Hepatocyte (in vitro differentiated cells): ENCODE results near the gene CCSER2. TPM values are rescaled to one million over a fixed set of nuclear protein-coding genes. Genes with fewer than 3 reads are reported as not detected.

ENCODE experiments used
- DNase-seq: peaks from one replicate; pipeline ENCODE4 v3.0.0-alpha.2; 2016; ENCODE audit warnings: low spot score
- H2AFZ ChIP-seq: fragments of 200-600 bp; sonication (generic); 2 replicates; pipeline ENCODE4 v1.6.0; 2016; ENCODE audit warnings: antibody characterized with exemption, mild to moderate bottlenecking
- H3K27ac ChIP-seq: fragments of 200-600 bp; sonication (generic); 2 replicates; pipeline ENCODE4 v1.5.1; 2016; ENCODE audit warnings: mild to moderate bottlenecking
- H3K27me3 ChIP-seq: fragments of 200-600 bp; sonication (generic); 2 replicates; pipeline ENCODE4 v1.6.1; 2016
- H3K36me3 ChIP-seq: fragments of 200-600 bp; sonication (generic); replicated peaks from 2 replicates; pipeline ENCODE4 v1.5.1; 2016; ENCODE audit warnings: low read depth; ENCODE audit not compliant: insufficient read depth
- H3K4me1 ChIP-seq: fragments of 200-600 bp; sonication (generic); 2 replicates; pipeline ENCODE4 v1.5.1; 2016; ENCODE audit warnings: mild to moderate bottlenecking, moderate library complexity; ENCODE audit not compliant: insufficient read depth
- H3K4me2 ChIP-seq: fragments of 200-600 bp; sonication (generic); 2 replicates; pipeline ENCODE4 v1.6.0; 2016
- H3K4me3 ChIP-seq: fragments of 200-600 bp; sonication (generic); 2 replicates; pipeline ENCODE4 v1.5.1; 2016; ENCODE audit warnings: mild to moderate bottlenecking
- H3K79me2 ChIP-seq: fragments of 200-600 bp; sonication (generic); 2 replicates; pipeline ENCODE4 v1.6.0; 2017; ENCODE audit warnings: mild to moderate bottlenecking
- H3K9me2 ChIP-seq: fragments of 200-600 bp; sonication (generic); replicated peaks from 2 replicates; pipeline ENCODE4 v1.6.0; 2017; ENCODE audit warnings: mild to moderate bottlenecking; ENCODE audit not compliant: insufficient read depth
- H3K9me3 ChIP-seq: fragments of 200-600 bp; sonication (generic); 2 replicates; pipeline ENCODE4 v1.5.1; 2016; ENCODE audit warnings: low read depth, mild to moderate bottlenecking
- H4K20me1 ChIP-seq: fragments of 200-600 bp; sonication (generic); 2 replicates; pipeline ENCODE4 v1.6.0; 2016; ENCODE audit warnings: mild to moderate bottlenecking; ENCODE audit not compliant: insufficient read depth, poor library complexity, severe bottlenecking
- EZH2 ChIP-seq: fragments of 200-600 bp; sonication (generic); IDR thresholded peaks from 2 replicates; pipeline ENCODE4 v1.6.1; 2016; ENCODE audit warnings: antibody characterized with exemption, mild to moderate bottlenecking, borderline replicate concordance
- EZH2phosphoT487 ChIP-seq: fragments of 200-600 bp; sonication (generic); IDR thresholded peaks from one replicate; pipeline ENCODE4 v1.6.1; 2018; ENCODE audit warnings: antibody characterized with exemption, mild to moderate bottlenecking, low read depth, moderate library complexity; ENCODE audit not compliant: unreplicated experiment, severe bottlenecking
- WGBS: methylation state at CpG from one replicate; pipeline ENCODE4 v1.1.6; 2016; ENCODE audit warnings: low lambda C conversion rate; ENCODE audit errors: missing lambda C conversion rate; 5-methylcytosine and 5-hydroxymethylcytosine counted together
- polyA plus RNA-seq: library from polyadenylated mRNA; unstranded; fragments of >200 nt; fragmentation: Nextera tagmentation; extraction: Ambion mirVana; gene quantifications from 2 replicates; pipeline ENCODE4 v1.2.1, GENCODE V29; 2016
- total RNA-seq: library from RNA; depleted of rRNA; stranded (reverse); fragments of >200 nt; gene quantifications from 2 replicates; pipeline ENCODE4 v1.2.3, GENCODE V29; 2014
- TF ChIP-seq, protein P1 (sequence below): fragments of 200-600 bp; sonication (generic); IDR thresholded peaks from 2 replicates; pipeline ENCODE4 v1.5.1; 2016; ENCODE audit warnings: antibody characterized with exemption, mild to moderate bottlenecking; ENCODE audit not compliant: poor library complexity

CCSER2 gene
- total and polyA plus RNA-seq, 2 experiments from 2014 or later = 36.5 to 39.7 TPM

DNA sequence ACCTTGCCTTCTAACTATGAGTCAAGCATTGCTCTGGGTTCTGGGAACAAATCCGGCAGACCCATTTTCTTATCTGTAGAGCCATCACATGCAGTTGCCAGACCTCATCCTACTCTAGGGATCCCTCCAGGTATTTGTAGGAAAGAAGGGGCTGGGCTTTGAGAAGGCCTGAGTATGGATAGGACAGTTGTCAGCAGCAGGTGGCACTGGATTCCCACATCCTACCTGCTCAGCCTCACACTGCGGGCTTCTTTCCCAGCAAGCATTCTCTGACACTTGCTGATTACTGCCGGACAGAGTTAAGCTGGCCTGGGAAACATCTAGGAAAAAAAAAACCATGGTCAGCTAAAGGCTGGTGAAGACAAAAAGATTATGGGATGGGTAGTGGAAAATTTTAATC is 224.1 kb downstream of the CCSER2 start:
- WGBS = 49% methylated on average over 3 of the region's 3 CpGs
- Histone ChIP-seq H3K27me3 (peaks cover 22% of the 10 kb centered on the region), H3K27ac (no peak overlapping the region), H3K4me1 (no peaks in the 10 kb centered on the region), H3K79me2 (no peaks in the 10 kb centered on the region), H3K9me3 (no peaks in the 10 kb centered on the region), H3K36me3 (no peaks in the 10 kb centered on the region), H3K4me3 (no peak overlapping the region), H3K9me2 (no peaks in the 10 kb centered on the region), H2AFZ (no peak overlapping the region), H3K4me2 (no peak overlapping the region), H4K20me1 (no peaks in the 10 kb centered on the region)
- DNase-seq = no peak
- no peak for TF ChIP-seq EZH2
- TF ChIP-seq, protein P1, sequence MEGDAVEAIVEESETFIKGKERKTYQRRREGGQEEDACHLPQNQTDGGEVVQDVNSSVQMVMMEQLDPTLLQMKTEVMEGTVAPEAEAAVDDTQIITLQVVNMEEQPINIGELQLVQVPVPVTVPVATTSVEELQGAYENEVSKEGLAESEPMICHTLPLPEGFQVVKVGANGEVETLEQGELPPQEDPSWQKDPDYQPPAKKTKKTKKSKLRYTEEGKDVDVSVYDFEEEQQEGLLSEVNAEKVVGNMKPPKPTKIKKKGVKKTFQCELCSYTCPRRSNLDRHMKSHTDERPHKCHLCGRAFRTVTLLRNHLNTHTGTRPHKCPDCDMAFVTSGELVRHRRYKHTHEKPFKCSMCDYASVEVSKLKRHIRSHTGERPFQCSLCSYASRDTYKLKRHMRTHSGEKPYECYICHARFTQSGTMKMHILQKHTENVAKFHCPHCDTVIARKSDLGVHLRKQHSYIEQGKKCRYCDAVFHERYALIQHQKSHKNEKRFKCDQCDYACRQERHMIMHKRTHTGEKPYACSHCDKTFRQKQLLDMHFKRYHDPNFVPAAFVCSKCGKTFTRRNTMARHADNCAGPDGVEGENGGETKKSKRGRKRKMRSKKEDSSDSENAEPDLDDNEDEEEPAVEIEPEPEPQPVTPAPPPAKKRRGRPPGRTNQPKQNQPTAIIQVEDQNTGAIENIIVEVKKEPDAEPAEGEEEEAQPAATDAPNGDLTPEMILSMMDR = no peak
- TF ChIP-seq EZH2phosphoT487 = no peak

DNA sequence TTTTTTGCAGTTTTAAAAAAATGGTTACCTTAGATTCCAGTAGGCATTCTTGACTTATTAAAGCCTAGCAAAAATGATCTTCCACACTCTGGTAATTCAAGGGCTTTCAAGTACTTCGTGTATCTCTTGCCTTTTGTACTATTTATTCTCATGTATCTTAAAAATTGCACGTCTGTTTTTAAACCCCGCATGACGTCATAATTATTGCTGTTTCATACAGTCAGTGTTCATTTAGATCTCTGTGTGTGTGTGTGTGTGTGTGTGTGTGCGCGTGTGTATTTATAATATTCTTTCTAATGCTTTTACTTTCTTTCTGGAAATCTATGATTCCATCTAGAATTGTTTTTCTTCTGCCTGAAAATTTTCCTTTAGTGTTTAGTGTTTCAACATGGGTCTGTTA is 234.2 kb downstream of the CCSER2 start:
- H3K4me3 ChIP-seq = no peak overlapping the region

DNA sequence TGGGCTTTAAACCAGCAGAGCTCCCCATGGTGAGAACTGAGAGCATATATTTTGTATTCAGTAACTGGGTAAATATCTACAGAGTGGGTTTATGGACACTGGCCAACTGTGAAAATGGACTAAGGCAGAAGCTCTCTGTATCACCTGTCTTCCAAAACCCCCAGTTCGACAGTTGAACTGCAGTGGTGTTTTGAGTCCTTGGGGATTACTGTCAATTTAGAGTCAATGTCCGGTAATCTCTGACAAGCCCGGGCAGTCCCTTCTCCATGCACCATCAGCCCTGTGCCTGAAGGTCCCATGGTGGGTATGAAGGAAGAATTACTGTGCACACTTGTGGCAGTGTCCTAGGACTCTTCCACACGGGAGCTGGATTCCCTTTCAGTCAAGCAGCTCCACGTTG is 235.0 kb downstream of the CCSER2 start:
- Histone ChIP-seq H3K4me2 (no peak overlapping the region), H3K9me2 (no peaks in the 10 kb centered on the region), H3K9me3 (no peaks in the 10 kb centered on the region), H3K79me2 (no peaks in the 10 kb centered on the region), H3K4me1 (no peaks in the 10 kb centered on the region), H3K36me3 (no peaks in the 10 kb centered on the region), H3K4me3 (no peak overlapping the region), H4K20me1 (no peaks in the 10 kb centered on the region), H3K27me3 (peaks cover 5% of the 10 kb centered on the region), H2AFZ (no peak overlapping the region), H3K27ac (no peak overlapping the region)
- no peak for DNase-seq
- TF ChIP-seq EZH2 (no peak), EZH2phosphoT487 (no peak)
- TF ChIP-seq, protein P1 = no peak
- WGBS = 70% methylated on average over 5 of the region's 5 CpGs

More for the DNA sequence above, 234.2 kb downstream of the CCSER2 start:
- H3K27me3 ChIP-seq = peaks cover 5% of the 10 kb centered on the region
- H3K9me2 ChIP-seq = no peaks in the 10 kb centered on the region
- no peak overlapping the region for H2AFZ ChIP-seq
- DNase-seq = no peak
- no peaks in the 10 kb centered on the region for H3K79me2 ChIP-seq
- no peak overlapping the region for H3K4me2 ChIP-seq
- no peaks in the 10 kb centered on the region for H3K36me3 ChIP-seq
- WGBS = 92% methylated on average over 6 of the region's 6 CpGs
- no peaks in the 10 kb centered on the region for H3K9me3 ChIP-seq
- H4K20me1 ChIP-seq = no peaks in the 10 kb centered on the region
- H3K4me1 ChIP-seq = no peaks in the 10 kb centered on the region
- TF ChIP-seq, protein P1 = no peak
- TF ChIP-seq EZH2phosphoT487 (no peak), EZH2 (no peak)
- no peak overlapping the region for H3K27ac ChIP-seq

DNA sequence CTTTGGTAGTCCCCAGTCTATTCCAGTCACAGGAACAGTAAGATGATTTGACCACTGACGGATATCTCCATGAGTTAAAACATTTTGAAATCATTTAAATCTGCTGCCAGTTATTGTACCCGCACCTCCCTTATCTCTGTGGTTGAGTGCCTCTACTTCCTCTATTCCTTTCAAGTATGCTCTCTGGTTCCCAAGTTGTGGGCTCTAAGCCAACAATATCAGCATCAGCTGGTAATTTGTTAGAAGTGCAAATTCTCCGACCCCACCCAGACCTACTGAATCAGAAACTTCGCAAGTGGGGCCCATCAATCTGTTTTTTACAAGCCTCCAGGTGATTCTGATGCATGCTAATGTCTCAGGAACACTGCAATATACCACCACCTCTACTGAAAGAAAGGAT is 235.5 kb downstream of the CCSER2 start:
- H2AFZ ChIP-seq = no peak overlapping the region
- no peaks in the 10 kb centered on the region for H3K9me3 ChIP-seq
- no peak for TF ChIP-seq EZH2phosphoT487
- TF ChIP-seq, protein P1 = no peak
- H3K27me3 ChIP-seq = peaks cover 5% of the 10 kb centered on the region
- H4K20me1 ChIP-seq = no peaks in the 10 kb centered on the region
- H3K36me3 ChIP-seq = no peaks in the 10 kb centered on the region
- H3K4me3 ChIP-seq = no peak overlapping the region
- H3K4me1 ChIP-seq = no peaks in the 10 kb centered on the region
- no peak overlapping the region for H3K27ac ChIP-seq
- 67% methylated on average over 4 of the region's 4 CpGs for WGBS
- H3K9me2 ChIP-seq = no peaks in the 10 kb centered on the region
- no peak overlapping the region for H3K4me2 ChIP-seq
- no peaks in the 10 kb centered on the region for H3K79me2 ChIP-seq
- no peak for DNase-seq
